Measurements from ENCODE around the gene TMEM50A.
"Not testable (repeated sequence)": the region's sequence is repeated elsewhere in the genome, so short reads cannot be mapped to it uniquely, and the experiment has no call there.

TMEM50A gene

DNA sequence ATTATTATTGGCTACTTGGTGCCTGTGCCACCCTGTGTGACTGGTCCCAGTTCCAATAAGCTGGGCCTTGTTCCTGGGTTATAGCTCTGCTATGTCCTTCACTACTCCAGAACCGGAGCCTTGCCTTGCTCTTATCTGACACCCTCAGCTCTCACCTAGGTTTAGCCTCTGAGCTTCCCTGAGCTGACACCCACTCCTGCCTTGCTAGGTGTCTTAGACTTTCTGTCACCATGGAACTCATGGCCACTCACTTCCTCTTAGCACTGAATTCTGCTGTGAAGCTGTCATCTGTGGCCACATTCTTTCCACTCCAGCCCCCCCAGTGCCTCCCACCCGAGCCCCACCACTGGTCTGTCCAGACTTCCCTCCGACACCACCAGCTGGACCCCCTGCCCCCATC lies 51.6 kb downstream of the TMEM50A start:
- DNase-seq: not testable (repeated sequence)

DNA sequence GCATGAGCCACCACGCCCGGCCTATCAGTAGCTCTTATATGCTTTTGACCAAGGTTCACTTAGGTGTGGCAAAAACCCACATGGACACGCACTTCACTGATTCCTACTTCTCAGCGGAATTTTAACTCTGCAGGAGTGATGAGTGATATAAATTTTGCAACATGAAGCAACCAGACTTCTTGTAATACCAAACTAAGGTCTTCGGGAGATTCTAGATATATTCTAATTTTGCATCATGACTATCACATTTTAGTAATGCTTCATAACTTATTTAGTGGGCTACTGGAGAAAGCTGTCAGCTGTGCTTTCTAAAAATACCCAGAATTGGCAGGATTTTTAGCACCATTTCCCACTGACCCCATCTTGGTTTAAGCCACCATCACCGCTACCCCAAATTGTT lies 54.7 kb downstream of the TMEM50A start:
- DNase-seq: no peak

DNA sequence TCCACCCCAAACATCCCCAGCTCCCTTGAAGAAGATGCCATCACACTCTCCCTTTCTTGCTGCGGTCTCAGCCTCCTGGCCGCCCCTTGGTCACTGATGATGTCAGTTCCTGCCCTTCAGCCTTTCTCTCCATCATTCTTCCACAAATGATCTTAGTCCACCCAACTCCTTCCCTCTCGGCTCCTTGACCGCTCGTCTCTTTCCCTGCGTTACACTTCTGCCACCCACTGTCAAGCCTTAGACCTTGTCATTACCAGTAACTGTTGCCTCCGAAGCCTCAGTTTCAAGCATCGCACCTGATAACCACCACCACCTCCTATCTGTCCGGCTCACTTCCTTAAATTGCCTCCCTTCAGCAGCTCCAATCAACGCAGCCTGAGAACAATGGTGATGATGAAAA lies 59.4 kb downstream of the TMEM50A start:
- DNase-seq: not testable (repeated sequence)

DNA sequence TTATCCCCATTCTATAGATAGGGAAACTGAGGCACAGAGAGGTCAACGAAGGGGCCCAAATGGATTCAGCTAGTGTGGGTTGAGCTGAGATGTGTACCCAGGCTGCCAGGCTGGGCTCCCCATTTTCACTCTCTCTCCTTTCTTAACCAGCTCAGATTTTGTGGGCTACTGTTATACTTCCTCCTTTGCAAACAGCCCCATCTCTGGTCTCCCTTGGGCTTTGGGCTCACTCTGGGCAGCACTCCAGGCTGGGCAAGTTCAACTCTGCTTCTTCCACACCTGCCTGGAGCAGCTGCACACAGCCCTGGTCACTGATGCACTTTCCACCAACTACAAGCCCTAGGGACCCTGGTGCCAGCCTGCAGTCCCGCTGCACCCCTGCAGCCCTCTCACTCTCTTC lies 59.9 kb downstream of the TMEM50A start:
- not testable (repeated sequence) for DNase-seq

DNA sequence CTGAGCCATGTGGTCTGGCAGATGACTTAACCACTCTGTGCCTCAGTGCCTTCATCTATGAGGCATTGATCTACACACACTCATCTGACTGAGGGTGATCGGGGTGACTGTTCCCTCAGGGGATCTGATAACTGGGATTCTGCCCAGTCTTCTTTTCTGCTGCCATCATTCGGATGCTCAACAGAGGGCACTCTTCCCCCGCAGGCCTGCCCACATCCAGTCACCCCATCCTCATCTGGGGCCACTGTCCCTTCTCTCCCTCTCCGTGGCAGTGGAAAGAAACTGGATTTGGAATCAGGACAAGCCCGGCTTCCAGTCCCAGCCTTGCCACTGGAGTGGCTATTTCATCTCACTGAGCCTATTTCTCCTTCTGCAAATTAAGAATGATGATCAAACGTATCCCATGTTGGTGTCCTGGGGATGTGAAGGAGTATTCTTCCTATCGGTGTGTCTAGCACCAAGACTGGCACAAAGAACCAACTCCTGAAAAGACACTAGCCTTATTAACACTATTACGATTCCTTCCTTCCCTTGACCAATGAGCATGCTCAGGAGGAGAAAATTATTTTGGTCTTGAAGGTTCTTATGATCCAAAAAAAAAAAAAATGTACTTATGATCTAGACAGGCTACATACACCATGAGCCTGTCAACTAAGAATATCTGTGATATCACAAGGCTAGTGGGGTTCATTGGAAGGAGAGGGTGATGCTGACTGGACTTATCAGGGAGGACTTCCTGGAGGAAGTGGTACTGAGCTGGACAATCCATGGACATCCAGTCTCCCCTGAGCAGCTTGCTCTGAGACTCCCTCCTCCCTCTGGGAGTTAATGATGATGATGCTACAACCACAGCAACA lies 65.0 kb downstream of the TMEM50A start:
- peak in 1 of 2 experiments; percentile 32 for DNase-seq

DNA sequence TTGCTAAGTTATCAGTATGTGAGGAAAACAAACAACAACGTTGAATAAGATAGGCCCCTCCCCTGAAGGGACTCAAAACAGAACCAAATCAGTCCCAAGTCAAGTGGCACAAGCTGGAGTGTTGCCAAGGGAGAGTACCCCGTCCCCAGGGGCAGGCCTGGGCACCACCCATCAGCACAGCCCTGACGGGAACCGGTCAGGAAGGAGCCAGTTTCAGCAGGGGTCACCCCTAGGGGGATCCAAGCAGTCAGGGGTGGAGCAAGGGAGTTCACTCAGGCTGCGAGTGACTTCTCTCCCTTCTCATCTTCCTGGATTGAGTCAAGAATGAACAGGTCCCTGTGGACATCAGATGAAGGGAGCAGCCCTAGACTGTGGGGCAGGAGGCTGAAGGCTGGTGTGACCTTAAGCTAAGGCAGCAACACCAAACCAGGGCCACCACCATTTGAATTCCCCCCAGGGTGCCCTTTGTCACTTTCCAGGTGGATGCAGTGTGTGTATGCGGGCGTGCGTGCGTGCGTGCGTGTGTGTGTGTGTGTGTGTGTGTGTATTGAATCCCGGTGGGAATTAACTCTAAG lies 67.7 kb downstream of the TMEM50A start:
- DNase-seq: not testable (repeated sequence)

DNA sequence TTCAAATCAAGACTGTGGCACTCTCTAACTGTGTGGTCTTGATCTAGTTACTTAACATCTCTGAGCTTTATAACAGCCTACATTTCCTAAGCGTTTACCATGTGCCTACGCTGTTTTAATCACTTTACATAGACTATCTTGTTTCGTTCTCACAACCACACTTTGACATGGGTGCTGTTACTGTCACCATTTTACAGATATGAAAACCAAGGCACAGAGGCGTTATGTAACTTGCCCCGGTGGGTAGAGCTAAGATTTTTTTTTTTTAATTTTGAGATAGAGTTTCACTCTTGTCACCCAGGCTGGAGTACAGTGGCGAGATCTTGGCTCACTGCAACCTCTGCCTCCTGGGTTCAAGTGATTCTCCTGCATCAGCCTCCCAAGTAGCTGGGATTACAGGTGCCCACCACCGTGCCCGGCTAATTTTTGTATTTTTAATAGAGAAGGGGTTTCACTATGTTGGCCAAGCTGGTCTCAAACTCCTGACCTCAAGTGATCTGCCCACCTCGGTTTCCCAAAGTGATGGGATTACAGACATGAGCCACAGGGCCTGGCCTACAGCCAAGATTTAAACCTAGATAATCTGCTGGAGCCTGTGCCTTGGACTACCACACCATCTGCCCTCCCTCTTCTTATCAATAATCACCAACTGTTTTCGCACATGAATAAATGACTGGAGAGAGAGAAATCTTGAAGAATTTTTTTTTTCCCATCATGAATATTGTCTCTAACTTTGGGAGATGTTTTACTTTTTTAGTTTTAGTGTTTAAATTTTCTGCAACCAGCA lies 71.7 kb downstream of the TMEM50A start:
- DNase-seq: not testable (repeated sequence)
